SU-DHL-6 (cell line): ENCODE results near the gene IL2RG.

Source experiments
- CTCF ChIP-seq: fragments of 200-600 bp; sonication (generic); IDR thresholded peaks from one replicate; pipeline ENCODE4 v1.5.1; 2017; ENCODE audit warnings: antibody characterized with exemption, mild to moderate bottlenecking, low read length, moderate library complexity; ENCODE audit not compliant: insufficient read depth, poor library complexity, severe bottlenecking
- EZH2phosphoT487 ChIP-seq: fragments of 200-600 bp; sonication (generic), shearing (Covaris generic); conservative IDR thresholded peaks from 2 replicates; pipeline ENCODE4 v1.6.1; 2018; ENCODE audit warnings: mild to moderate bottlenecking, antibody characterized with exemption, low read length, moderate library complexity, mixed read lengths

- TF ChIP-seq CTCF (no peak), EZH2phosphoT487 (no peak)
Observed at GRCh38 chrX:71118985-71119535, 7.7 kb upstream of the IL2RG start.
